NCI-H128 (cell line): ENCODE results near the gene FNBP1L.

Experiments used
- DNase-seq: peaks from one replicate; lab custom pipeline; 2025; ENCODE audit not compliant: unreplicated experiment; lab: John Stamatoyannopoulos, UW

Gene FNBP1L

DNA sequence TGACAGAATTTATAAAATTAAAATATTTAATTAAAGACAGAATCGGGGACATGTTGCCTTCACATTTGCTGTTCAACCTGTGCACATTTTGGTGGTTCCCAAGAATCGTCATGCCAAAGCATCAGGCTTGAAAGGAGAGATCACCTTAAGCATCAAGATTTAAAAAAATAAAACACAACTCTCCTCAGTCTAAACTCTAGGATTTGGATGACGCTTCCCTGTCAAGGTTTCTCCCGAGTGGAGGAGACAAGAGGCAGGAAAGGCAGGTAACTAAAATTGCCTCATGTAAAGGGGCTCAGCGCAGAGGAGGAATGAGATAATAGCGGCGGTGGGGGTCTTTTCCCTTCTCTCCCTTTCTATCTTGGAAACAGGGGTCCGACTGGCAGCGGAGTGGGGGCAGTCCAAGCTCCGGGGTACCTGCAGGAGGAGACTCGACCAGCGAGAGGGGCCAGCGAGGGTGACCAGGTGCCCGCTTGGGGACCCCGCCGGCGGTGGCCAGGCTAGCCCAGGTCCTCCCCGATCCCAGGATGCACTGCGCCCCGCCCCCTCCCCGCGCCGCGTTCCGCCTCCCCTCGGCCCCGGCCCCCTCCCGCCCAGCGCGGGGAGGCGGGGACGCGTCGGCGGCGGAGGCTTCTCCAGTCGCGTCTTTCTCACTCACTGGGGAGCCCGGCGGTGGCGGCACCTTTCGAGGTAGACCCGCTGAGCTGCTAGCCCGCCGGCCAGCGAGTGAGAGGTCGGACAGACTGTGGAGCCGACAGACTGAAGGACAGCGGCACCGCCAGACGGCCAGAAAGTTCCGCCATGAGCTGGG is at the start of gene FNBP1L:
TSS of gene FNBP1L (plus strand) at position 638 of the 811 bp plus-strand sequence. CDS start at position 802, 164 bp downstream.
- DNase-seq, result peak; percentile 61

GRCh38 chr1:93399781-93400180 is 48.1 kb upstream of the FNBP1L start:
- DNase-seq, result no peak

GRCh38 chr1:93408203-93408602 is 39.7 kb upstream of the FNBP1L start:
- no peak for DNase-seq

GRCh38 chr1:93411000-93411399 is 36.9 kb upstream of the FNBP1L start:
- DNase-seq, result no peak

DNA sequence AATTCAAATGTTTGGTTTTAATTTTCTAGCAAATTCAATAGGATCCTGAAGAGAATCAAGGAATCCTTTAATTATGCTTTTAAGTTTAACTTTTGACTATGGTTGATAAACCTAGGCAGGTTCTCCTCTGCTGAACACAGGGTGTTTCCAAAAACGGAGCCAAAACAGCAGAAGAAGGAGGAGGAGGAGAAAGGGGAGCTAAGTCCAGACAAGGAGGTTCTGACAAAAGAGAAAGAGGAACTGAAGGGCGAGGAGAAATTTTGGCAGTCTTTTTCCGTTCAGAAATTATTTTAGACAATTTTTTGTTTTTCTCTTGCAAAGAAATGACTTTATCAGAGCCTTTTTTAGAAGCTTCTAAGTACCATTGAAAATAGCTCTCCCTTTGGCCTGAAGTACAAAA is 33.2 kb upstream of the FNBP1L start:
- no peak for DNase-seq

GRCh38 chr1:93415296-93415695 is 32.6 kb upstream of the FNBP1L start:
- DNase-seq, result no peak

DNA sequence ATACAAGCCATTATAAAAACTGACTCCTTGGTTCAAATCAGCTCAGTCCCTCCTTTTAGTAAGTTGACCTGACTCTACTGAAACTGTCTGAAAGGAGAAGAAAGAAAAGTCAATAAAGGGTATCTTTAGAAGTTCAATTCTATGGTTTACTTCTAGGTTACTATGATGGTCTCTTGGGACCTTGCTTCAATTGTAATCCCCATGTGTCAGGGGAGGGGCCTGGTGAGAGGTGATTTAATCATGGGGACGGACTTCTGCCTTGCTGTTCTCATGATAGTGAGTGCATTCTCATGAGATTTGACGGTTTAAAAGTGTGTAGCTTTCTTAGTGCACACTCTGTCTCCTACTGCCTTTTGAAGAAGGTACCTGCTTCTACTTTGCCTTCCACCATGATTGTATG is 31.7 kb upstream of the FNBP1L start:
- DNase-seq, result no peak

DNA sequence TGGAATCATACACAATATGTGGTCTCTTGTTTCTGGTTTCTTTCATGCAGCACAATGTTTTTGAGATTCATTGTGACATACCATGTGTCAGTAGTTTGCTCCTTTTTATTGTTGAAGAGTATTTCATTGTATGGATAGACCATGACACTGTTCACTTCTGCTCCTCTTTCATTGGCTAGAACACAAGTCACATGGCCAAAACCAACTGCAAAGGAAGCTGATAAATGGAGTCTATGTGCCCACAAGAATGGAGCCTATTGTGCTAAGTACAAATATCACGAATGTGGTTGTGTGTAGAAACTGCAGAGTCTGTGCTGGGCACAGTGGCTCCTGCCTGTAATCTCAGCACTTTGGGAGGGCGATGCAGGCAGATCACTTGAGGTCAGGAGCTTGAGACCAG is 28.6 kb upstream of the FNBP1L start:
- no peak for DNase-seq

GRCh38 chr1:93420400-93420799 is 27.5 kb upstream of the FNBP1L start:
- DNase-seq, result no peak

- no peak for DNase-seq
Measured at GRCh38 chr1:93426181-93426580, 21.7 kb upstream of the FNBP1L start.

- no peak for DNase-seq
Measured at GRCh38 chr1:93427656-93428055, 20.3 kb upstream of the FNBP1L start.

GRCh38 chr1:93433407-93433961 is 14.4 kb upstream of the FNBP1L start:
- no peak for DNase-seq

DNA sequence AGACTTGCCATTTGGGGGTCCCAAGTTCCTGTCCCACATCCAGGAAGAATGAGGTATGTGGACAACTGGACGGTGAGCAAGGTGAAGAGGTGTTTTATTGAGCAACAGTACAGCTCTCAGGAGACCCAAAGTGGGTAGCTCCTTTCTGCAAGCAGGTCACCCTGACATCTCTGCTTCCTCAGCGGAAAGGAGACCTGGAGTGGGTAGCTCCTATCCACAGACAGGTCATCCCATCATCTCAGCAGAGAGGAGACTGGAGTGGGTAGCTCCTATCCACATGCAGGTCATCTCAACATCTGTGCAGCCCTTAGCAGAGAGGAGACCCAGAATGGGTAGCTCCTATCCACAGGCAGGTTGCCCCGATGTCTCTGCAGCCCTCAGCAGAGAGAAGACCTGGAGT is 13.8 kb upstream of the FNBP1L start:
- DNase-seq, result no peak

- no peak for DNase-seq
Measured at GRCh38 chr1:93434987-93435386, 12.9 kb upstream of the FNBP1L start.

DNA sequence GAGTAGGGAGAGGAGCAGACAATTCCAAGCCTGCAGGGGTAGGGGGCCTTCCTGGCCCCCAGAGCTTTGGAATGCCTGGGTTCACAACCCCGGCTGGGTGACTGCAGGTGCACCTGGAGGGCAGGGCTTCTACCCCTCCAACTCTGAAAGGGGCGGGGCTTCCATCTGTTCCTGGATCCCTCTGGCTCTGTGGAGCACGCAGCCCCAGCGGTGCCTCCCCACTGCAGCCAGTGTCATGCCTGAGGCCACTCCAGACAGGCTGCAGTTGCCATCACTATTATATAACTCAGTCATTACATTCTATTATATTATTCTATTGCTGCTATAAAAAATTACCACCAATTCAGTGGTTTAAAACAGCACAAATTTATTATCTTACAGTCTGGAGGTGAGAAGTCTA is 12.5 kb upstream of the FNBP1L start:
- no peak for DNase-seq

GRCh38 chr1:93436496-93436895 is 11.4 kb upstream of the FNBP1L start:
- no peak for DNase-seq

GRCh38 chr1:93437976-93438605 is 9.8 kb upstream of the FNBP1L start:
- DNase-seq, result no peak

GRCh38 chr1:93438716-93439115 is 9.2 kb upstream of the FNBP1L start:
- DNase-seq, result no peak

DNA sequence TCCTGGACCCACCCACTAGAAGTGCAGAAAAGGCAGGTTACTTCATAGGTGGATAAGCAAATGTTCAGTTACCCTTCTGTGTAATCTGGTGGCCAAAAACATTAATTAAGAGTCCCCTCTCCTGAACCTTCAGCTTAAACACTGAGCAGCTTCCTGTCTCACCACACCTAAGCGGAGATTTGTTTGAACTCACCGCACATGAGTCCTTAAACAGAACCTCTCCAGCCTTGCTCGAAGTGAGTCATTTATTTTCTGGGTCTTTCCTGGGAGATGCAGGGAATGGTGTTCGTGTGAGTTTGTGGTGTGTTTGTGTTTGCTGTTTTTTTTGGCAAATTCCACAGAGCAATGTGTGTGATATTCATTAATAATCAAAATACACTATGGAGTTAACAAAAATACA is 7.6 kb upstream of the FNBP1L start:
- no peak for DNase-seq

DNA sequence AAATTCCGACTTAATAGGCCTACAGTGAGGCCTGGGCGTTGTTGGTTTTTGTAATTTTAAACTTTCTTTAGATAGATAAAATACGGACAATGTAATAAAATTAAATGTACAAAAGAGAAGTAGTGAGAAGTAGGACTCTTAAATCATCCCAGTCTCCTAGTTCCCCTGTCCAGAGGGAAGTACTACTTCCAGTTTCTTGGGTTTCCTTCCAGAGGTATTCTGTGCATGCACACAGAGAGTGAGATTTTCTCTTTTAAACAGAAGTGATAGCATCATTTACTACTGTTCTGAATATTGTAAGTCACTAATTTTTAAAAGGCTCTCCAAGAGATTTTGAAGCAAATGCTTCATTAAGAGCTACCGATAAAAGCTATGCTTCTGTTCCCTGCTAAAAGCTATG is 7.2 kb upstream of the FNBP1L start:
- no peak for DNase-seq

GRCh38 chr1:93441589-93441988 is 6.3 kb upstream of the FNBP1L start:
- DNase-seq, result no peak

GRCh38 chr1:93442008-93442666 is 5.8 kb upstream of the FNBP1L start:
- no peak for DNase-seq
